Measurements from ENCODE around the gene SCIN. TPM values are rescaled to one million over a fixed set of nuclear protein-coding genes. Genes with fewer than 3 reads are reported as not detected.

SCIN gene
- polyA plus RNA-seq, 1 donor (not counting 4 experiments of a cell fraction or from before 2014, with no cell fraction given): not detected

DNA sequence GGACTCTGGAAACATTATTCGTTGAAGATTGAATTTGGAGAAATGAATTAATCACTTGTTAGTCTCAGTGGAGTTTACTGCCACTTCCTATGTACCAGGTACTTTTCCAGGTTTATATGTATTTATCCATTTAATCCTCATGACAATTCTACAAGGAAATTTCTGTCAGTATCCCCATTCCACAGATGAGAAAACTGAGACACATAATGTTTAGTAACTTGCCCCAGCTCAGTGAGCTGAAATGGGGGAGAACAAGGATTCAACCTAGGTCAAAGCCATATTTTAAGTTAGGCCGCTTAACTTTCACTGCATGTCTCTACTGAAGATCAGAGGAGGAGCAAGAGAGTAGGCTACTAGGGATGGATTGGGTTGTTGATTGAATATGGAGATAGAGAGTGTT, 4.6 kb upstream of the SCIN start:
- dilution Hi-C loops (cut with MboI; ENCODE audit: extremely low pct_ligation_motif_present, low sequenced_read_pairs): no loop called here
- no peak overlapping the region for H3K27ac ChIP-seq (ENCODE audit: control insufficient read depth, insufficient read depth, low read length)
- H3K79me2 ChIP-seq (ENCODE audit: control insufficient read depth, insufficient read depth, low read length): no peaks in the 10 kb centered on the region
- H3K27me3 ChIP-seq (ENCODE audit: control insufficient read depth, extremely low read depth, insufficient read depth, low read length): peaks cover 7% of the 10 kb centered on the region
- H2AFZ ChIP-seq (ENCODE audit: control insufficient read depth, low read length): no peak overlapping the region
- no peak overlapping the region for H3K4me2 ChIP-seq (ENCODE audit: control insufficient read depth, extremely low read depth, insufficient read depth, low read depth, low read length)
- DNase-seq (ENCODE audit: low read depth, low spot score) (no peak), FAIRE-seq (no peak)
- H3K4me3 ChIP-seq (ENCODE audit: control insufficient read depth in 2 of 3, extremely low read depth in 1 of 3, insufficient read depth in 2 of 3, low read depth in 1 of 3, low read length in 3 of 3): no peak overlapping the region
- no peak overlapping the region for H3K9ac ChIP-seq (ENCODE audit: control insufficient read depth, extremely low read depth, insufficient read depth, low read length)
- H3K9me1 ChIP-seq (ENCODE audit: control insufficient read depth, extremely low read depth, insufficient read depth, low read length): no peaks in the 10 kb centered on the region
- peaks cover 14% of the 10 kb centered on the region for H3K4me1 ChIP-seq (ENCODE audit: control insufficient read depth, extremely low read depth, insufficient read depth, low read length)
- TF ChIP-seq, protein P1, sequence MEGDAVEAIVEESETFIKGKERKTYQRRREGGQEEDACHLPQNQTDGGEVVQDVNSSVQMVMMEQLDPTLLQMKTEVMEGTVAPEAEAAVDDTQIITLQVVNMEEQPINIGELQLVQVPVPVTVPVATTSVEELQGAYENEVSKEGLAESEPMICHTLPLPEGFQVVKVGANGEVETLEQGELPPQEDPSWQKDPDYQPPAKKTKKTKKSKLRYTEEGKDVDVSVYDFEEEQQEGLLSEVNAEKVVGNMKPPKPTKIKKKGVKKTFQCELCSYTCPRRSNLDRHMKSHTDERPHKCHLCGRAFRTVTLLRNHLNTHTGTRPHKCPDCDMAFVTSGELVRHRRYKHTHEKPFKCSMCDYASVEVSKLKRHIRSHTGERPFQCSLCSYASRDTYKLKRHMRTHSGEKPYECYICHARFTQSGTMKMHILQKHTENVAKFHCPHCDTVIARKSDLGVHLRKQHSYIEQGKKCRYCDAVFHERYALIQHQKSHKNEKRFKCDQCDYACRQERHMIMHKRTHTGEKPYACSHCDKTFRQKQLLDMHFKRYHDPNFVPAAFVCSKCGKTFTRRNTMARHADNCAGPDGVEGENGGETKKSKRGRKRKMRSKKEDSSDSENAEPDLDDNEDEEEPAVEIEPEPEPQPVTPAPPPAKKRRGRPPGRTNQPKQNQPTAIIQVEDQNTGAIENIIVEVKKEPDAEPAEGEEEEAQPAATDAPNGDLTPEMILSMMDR (optimal IDR thresholded peaks at IDR 0.05 in 1 of 3, IDR thresholded peaks at IDR 0.05 in 1 of 3, conservative IDR thresholded peaks at IDR 0.05 in 1 of 3; ENCODE audit: extremely low read depth in 1 of 3, insufficient read depth in 2 of 3, low read length in 3 of 3): no peak
- no peak for TF ChIP-seq EZH2 (IDR thresholded peaks at IDR 0.05; ENCODE audit: low read length)
- no peaks in the 10 kb centered on the region for H4K20me1 ChIP-seq (ENCODE audit: control insufficient read depth, extremely low read depth, insufficient read depth, low read length)
- no peaks in the 10 kb centered on the region for H3K36me3 ChIP-seq (ENCODE audit: control insufficient read depth in 2 of 2, extremely low read depth in 1 of 2, insufficient read depth in 2 of 2, low read length in 2 of 2)
- H3K9me3 ChIP-seq (ENCODE audit: control insufficient read depth, low read depth, low read length): no peaks in the 10 kb centered on the region

- Histone ChIP-seq H3K4me2 (ENCODE audit: control insufficient read depth, extremely low read depth, insufficient read depth, low read depth, low read length) (no peak overlapping the region), H3K27ac (ENCODE audit: control insufficient read depth, insufficient read depth, low read length) (no peak overlapping the region), H3K36me3 (ENCODE audit: control insufficient read depth in 2 of 2, extremely low read depth in 1 of 2, insufficient read depth in 2 of 2, low read length in 2 of 2) (no peaks in the 10 kb centered on the region), H2AFZ (ENCODE audit: control insufficient read depth, low read length) (no peak overlapping the region), H3K79me2 (ENCODE audit: control insufficient read depth, insufficient read depth, low read length) (no peaks in the 10 kb centered on the region), H3K9ac (ENCODE audit: control insufficient read depth, extremely low read depth, insufficient read depth, low read length) (no peak overlapping the region), H4K20me1 (ENCODE audit: control insufficient read depth, extremely low read depth, insufficient read depth, low read length) (no peaks in the 10 kb centered on the region), H3K4me1 (ENCODE audit: control insufficient read depth, extremely low read depth, insufficient read depth, low read length) (peaks cover 14% of the 10 kb centered on the region), H3K4me3 (ENCODE audit: control insufficient read depth in 2 of 3, extremely low read depth in 1 of 3, insufficient read depth in 2 of 3, low read depth in 1 of 3, low read length in 3 of 3) (no peak overlapping the region), H3K9me3 (ENCODE audit: control insufficient read depth, low read depth, low read length) (no peaks in the 10 kb centered on the region), H3K27me3 (ENCODE audit: control insufficient read depth, extremely low read depth, insufficient read depth, low read length) (peaks cover 11% of the 10 kb centered on the region), H3K9me1 (ENCODE audit: control insufficient read depth, extremely low read depth, insufficient read depth, low read length) (no peaks in the 10 kb centered on the region)
- TF ChIP-seq EZH2 (IDR thresholded peaks at IDR 0.05; ENCODE audit: low read length): no peak
- TF ChIP-seq, protein P1 (optimal IDR thresholded peaks at IDR 0.05 in 1 of 3, IDR thresholded peaks at IDR 0.05 in 1 of 3, conservative IDR thresholded peaks at IDR 0.05 in 1 of 3; ENCODE audit: extremely low read depth in 1 of 3, insufficient read depth in 2 of 3, low read length in 3 of 3): no peak
- dilution Hi-C loops (cut with MboI; ENCODE audit: extremely low pct_ligation_motif_present, low sequenced_read_pairs): no loop called here
- FAIRE-seq: no peak
- no peak for DNase-seq (ENCODE audit: low read depth, low spot score)
Measured at GRCh38 chr7:12567015-12567414, 3.5 kb upstream of the SCIN start.
